GM13976 (cell line): ENCODE measurements around the gene RRP7A.
"Not testable (repeated sequence)": the region's sequence is repeated elsewhere in the genome, so short reads cannot be mapped to it uniquely, and the experiment has no call there.

Experiments
- DNase-seq: peaks from one replicate; pipeline ENCODE4 v3.0.0; 2012; ENCODE audit warnings: low spot score
- CTCF ChIP-seq: IDR thresholded peaks from 2 replicates; pipeline ENCODE4 v1.5.1; 2012; ENCODE audit warnings: borderline replicate concordance, mild to moderate bottlenecking; ENCODE audit not compliant: insufficient read depth; ENCODE audit errors: extremely low read depth, missing control alignments, control extremely low read depth
- in situ Hi-C: fragments of 300-500 bp; cut with MboI; formaldehyde crosslinking; loops from one replicate; pipeline ENCODE4 v1.12.0; 2022; ENCODE audit warnings: low sequenced_read_pairs, mixed read lengths, inconsistent platforms; ENCODE audit not compliant: unreplicated experiment

RRP7A gene

GRCh38 chr22:42548597-42549330 is 29.2 kb upstream of the RRP7A start:
- in situ Hi-C loops: no loop called here
- no peak for TF ChIP-seq CTCF
- DNase-seq: no peak

GRCh38 chr22:42548126-42548525 is 28.5 kb upstream of the RRP7A start:
- in situ Hi-C loops: not testable (repeated sequence)

GRCh38 chr22:42547562-42547961 is 28.0 kb upstream of the RRP7A start:
- in situ Hi-C loops: no loop called here
- no peak for TF ChIP-seq CTCF
- no peak for DNase-seq

More at GRCh38 chr22:42548126-42548525, 28.5 kb upstream of the RRP7A start:
- not testable (repeated sequence) for DNase-seq

- no peak for TF ChIP-seq CTCF
- DNase-seq: no peak
- in situ Hi-C loops: no loop called here
Observed at GRCh38 chr22:42544686-42545085, 25.1 kb upstream of the RRP7A start.

GRCh38 chr22:42539236-42539771 is 19.7 kb upstream of the RRP7A start:
- in situ Hi-C loops, DNase-seq: not testable (repeated sequence)

- in situ Hi-C loops, DNase-seq: not testable (repeated sequence)
Observed at GRCh38 chr22:42537199-42537831, 17.7 kb upstream of the RRP7A start.

- DNase-seq: not testable (repeated sequence)
Observed at GRCh38 chr22:42536634-42537033, 17.0 kb upstream of the RRP7A start.

GRCh38 chr22:42536166-42536565 is 16.6 kb upstream of the RRP7A start:
- no peak for TF ChIP-seq CTCF
- no peak for DNase-seq
- in situ Hi-C loops: no loop called here

More at GRCh38 chr22:42536634-42537033, 17.0 kb upstream of the RRP7A start:
- in situ Hi-C loops: not testable (repeated sequence)

- DNase-seq, in situ Hi-C loops: not testable (repeated sequence)
Observed at GRCh38 chr22:42535082-42535731, 15.6 kb upstream of the RRP7A start.
